Measurements from ENCODE around the gene C1QTNF1.

Gene C1QTNF1

DNA sequence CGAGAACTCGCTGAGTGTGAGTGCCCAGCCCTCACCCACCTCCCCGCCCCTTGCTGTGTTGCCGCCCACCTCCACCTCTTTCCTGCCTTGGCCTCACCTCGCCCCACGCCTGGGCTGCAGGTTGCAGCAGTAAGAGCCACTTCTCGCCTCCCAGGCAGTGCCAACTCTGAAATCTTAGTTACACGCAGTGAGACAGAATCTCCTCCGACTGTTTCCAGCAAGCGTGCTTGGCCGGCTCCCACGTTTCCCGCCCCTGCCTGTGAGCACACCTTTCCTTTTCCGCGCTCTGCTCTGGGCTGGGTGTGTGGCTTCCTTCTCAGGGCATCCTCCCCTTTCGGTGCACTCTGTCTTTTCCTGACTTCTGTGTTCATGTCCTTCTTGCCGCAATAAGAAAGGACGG, 56.4 kb downstream of the C1QTNF1 start:
- no peak for DNase-seq (ENCODE audit: low spot score)

DNA sequence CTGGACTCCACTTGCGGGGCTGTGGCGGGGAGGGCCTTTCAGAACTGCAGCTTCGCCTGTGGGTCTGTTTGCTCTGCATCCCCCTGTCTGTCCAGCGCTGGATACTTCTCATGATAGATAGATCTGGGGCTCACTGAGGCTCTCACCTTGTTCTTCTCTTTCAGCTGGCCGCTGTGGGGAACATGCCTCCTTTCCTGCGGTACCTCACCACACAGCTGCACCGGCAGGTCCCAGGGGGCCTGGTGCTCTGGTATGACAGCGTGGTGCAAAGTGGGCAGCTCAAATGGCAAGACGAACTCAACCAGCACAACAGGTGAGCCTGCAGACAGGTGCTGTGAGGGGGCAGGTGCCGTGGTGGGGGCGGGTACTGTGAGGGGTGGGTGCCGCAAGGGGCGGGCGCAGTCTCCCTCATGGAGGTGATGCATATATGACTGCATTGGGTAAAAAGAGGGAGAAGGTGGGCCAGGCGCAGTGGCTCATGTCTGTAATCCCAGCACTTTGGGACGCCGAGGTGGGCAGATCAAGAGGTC, 56.9 kb downstream of the C1QTNF1 start:
- DNase-seq (ENCODE audit: low spot score) = peak; percentile 2

- peak; percentile 2 for DNase-seq (ENCODE audit: low spot score)
Measured at GRCh38 chr17:79081571-79082276, 57.8 kb downstream of the C1QTNF1 start.

- peak; percentile 83 for DNase-seq (ENCODE audit: low spot score)
Measured at GRCh38 chr17:79082311-79083190, 58.6 kb downstream of the C1QTNF1 start.

DNA sequence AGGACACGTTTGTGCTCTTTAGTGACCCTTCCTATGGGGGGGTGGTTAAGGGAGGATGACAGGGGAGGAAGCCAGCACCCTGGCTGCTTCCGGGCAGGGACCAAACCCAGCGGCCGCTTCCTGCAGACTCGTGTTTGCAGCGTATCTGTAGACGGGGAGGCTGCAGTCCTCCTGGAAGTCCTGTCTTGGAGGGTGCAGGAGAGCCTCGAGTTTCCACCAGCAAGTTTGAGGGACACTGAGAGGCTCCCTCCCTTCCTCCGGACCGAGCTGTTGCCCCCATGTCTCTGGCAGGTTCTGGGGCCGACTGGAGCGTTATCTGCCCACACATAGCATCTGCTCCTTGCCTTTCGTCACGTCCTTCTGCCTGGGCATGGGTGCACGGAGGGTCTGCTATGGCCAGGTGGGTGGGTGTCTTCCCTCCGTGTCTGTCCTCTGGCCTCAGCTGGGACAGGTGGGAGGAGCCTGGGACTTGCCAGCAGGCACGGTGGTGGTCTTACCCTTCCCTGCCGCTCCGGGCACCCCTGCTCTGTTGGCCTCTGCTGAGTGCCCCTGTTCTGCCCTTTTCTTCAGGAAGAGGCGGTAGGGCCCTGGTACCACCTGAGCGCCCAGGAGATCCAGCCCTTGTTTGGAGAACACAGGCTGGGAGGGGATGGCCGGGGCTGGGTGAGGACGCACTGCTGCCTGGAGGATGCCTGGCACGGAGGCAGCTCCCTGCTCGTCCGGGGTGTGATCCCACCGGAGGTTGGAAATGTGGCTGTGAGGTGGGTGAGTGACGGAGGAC, 59.4 kb downstream of the C1QTNF1 start:
- no peak for DNase-seq (ENCODE audit: low spot score)

- DNase-seq (ENCODE audit: low spot score) = no peak
Measured at GRCh38 chr17:79084291-79085153, 60.6 kb downstream of the C1QTNF1 start.

DNA sequence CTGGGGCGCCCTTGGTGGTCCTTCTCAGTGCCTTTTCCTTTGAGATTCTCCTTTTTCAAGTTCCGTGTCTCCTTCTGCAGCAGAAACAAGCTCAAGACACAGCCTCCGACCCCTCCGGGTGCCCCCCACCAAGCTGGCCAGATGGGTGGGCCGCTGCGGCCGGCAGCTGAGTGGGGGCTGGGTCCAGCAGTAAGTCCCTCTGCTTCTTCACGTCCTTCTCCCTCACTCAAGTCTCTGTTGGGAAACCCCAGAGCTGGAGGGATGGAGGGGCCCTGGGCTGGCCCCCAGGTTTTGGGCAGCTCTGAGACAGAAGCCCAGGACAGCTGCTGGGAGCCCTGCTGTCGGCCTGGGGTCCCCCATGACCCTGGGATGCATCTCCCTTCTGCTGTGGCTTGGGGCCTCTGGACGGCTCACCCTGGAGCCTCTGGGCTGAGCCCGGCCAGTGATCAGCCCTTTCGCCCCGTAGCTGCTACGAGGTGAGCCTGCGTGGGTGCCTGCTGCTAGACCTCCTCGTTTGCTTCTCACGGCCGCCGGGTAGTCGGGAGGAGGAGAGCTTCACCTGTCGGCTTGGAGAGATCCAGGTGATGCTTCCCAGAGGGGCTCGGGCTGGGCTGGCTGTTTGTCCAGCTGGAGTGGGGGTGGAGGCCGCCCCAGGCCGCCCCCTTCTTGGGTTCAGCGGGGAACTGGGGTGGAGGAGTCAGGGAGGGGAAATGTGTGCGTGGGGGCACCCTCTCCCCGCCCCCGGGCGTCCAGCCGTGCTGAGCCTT, 61.4 kb downstream of the C1QTNF1 start:
- DNase-seq (ENCODE audit: low spot score) = no peak

DNA sequence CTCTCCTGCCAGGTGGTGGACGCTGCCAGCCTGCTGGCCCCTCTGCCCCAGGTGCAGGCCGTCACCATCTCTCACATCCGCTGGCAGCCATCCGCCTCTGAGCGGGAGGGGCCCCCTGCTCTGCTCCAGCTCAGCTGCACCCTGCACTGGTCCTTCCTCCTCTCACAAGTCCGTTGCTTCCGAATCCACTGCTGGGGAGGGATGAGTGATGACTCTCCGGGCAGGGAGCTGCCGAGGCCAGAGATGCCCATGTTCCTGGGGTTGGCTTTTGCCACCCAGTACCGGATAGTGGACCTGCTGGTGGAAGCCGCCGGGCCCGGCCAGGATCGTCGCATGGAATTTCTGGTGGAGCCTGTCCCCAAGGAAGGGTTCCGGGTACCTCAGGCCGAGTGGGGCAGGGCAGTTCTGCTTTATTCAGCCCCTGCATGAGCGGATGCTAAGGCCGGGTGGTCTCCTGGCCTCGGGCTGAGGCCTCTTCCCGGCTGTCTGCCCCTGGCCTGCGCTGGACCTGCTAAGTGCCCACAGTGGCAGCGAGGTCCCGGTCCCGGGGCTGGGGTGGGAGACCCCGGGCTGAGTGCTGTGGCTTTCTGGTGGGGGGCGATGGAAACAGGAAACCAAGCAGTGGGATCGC, 62.1 kb downstream of the C1QTNF1 start:
- no peak for DNase-seq (ENCODE audit: low spot score)

DNA sequence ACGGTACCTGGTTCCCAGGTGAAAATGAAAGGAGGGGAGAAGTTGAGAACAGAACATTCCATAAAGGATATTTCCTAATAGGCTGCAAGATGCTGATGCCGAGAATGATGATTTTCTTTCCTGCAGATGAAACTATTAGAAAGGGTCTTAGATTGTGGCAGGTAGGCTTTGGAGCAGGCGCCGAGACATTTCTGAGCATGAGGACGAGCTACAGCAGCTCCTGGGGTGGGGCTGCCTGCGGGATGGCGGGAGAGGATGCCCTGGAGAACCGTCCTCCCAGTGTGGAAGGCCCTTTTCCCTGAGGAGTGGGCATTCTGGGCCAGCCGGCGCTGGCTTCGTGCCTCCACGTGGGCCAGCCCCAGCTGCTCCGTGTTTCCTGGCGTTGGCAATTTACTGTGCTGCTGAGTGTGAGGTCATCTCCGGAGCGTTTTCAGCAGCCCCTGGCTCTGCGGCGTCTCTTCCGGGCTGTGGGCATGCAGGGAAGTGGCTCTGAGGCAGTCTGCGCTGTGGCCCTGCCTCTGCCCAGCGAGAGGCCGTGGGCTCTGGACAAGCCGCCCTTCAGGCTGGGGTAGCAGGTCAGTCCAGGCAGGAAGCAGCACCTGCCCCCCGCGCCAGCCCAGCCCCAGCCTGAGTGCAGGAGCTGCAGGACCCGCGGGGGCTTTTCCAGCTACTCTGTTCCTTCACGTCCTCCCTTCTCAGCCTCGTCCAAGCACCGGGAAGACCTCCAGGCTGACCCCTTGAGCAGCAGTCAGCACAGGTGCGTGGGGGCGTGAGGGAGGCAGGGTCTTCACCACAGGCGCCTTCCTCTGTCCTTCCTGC, 62.8 kb downstream of the C1QTNF1 start:
- no peak for DNase-seq (ENCODE audit: low spot score)

- DNase-seq (ENCODE audit: low spot score) = peak; percentile 94
Measured at GRCh38 chr17:79087428-79088143, 63.6 kb downstream of the C1QTNF1 start.

- no peak for DNase-seq (ENCODE audit: low spot score)
Measured at GRCh38 chr17:79088247-79088996, 64.5 kb downstream of the C1QTNF1 start.

DNA sequence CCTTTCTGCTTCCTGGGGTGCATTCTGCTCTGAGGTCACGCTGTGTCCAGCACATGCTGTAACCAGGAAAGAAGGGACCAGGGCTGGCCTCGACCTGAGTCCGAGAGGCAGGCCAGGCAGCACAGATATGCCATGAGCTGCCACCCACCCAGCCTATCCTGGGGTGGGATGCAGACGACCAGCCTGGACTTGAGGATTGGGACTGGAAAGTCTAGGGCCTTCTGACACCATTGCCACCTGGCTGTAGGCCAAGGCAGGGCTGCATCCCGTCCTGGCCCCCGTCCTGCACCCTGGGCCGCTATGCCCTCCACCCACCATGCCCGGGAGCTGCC, 65.0 kb downstream of the C1QTNF1 start:
- DNase-seq (ENCODE audit: low spot score) = no peak

DNA sequence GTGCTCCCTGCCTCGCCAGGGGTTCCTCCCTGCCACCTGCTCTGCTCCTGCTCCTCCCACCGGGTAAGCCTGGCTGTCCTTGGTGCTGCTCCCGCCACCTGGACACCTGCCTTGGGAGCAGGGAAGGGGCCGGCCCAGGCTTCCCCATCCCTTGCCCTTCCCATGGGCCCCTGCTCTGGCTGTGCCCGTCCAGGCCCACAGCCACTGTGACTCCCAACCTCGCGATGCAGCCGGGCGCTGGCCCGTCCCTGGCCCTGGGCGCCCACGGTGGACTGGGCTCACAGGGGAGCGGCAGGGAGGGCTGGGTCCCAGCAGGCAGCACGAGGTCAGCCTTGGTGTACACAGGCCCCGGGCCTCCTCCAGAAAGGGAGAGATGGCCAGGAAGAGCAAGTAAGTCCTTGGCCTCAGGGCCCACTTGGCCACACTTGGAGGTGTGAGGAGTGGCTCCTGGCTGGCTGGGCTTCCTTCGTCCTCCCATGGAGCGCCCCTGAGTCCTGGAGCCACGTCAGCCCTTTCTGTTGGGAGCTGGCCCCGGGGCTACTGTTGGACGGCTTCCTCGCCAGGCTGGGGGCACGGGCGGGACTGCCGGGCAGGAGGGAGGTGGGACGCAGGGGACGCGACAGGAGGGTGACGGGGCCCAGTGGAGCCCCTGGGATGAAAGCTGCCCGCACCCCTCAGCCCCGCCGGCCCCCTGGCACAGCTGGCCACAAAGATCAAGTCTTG, 65.9 kb downstream of the C1QTNF1 start:
- DNase-seq (ENCODE audit: low spot score) = no peak

DNA sequence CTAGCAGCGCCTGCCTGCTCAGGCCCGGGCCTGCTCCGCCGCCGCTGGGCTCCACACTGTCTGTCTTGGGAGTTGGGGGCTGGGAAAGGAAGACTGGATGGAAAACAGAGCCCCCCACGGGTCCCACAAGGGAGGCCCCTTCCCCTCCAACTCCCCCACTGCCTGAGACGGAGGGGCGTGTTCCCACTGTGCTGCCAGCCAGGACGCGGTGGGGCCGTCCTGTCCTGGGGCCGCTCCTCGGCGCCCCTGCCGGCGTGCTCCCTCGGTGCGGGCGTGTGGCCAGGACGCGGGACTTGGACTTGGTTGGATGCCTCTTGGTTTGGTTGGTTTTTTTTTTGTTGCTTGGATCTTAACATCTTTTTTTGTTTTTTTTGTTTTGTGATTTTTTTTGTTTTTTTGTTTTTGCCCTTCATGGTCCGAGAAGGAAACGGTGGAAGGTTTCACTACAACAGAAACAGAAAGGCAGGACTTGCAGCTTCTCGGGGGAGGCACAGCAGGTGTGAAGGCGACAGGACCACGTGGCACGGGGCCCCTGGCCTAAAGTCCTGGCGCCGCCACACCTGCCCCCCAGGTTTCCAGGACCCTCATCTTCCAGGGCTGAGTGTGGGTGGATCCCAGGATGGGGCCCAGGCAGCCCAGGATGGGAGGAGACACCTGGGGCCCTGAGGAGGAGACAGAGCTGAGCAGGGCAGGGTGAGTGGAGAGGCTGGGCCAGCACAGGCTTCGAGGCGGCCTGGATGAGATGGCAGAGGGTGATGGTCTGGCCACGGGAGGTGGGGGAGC, 66.7 kb downstream of the C1QTNF1 start:
- no peak for DNase-seq (ENCODE audit: low spot score)

DNA sequence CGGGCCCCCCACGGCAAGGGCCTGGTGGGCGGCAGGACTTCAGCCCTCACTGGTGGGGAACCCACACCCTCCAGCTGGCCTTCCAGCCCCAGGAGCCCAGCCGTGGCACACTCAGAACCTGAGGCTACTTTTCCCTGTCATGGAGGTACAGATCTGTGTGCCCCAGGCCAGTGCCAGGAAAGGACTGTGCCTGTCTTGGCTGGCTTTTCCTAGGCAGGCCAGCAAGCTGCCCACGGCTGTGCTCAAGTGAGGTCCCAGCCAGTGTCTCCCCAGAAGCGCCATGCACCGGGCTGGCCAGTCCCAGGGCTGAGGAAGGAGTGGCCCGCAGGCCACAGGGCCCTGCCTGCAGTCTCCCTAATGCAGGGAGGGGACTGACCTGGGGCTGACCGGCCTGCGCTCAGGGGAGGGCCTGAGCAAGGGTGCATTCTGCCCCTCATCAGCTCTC, 67.3 kb downstream of the C1QTNF1 start:
- DNase-seq (ENCODE audit: low spot score) = no peak

GRCh38 chr17:79092567-79092966, 68.6 kb downstream of the C1QTNF1 start:
- no peak for DNase-seq (ENCODE audit: low spot score)
